HepG2 (cell line): ENCODE data around the gene TTC16.

Experiments
- MEIS1 ChIP-seq: sonication (generic); formaldehyde crosslinking; IDR thresholded peaks from 2 replicates; pipeline ENCODE4 v1.9.0; 2021; ENCODE audit warnings: mild to moderate bottlenecking, missing genetic modification reagents, moderate library complexity, borderline replicate concordance
- SMC3 ChIP-seq: IDR thresholded peaks from 2 replicates; pipeline ENCODE4 v1.6.1; 2011; ENCODE audit warnings: low read length, improper control_type of control experiment
- TF ChIP-seq, protein P1 (sequence below), 2 experiments: sonication (generic) in 1 of 2; formaldehyde crosslinking in 1 of 2; IDR thresholded peaks; 2 replicates each; pipeline versions ENCODE4 v1.5.1 to v1.6.1; 2011 to 2020; ENCODE audit warnings: borderline replicate concordance in 1 of 2, low read depth in 1 of 2, low read length in 1 of 2, mild to moderate bottlenecking in 1 of 2, missing genetic modification reagents in 1 of 2, moderate library complexity in 1 of 2

DNA sequence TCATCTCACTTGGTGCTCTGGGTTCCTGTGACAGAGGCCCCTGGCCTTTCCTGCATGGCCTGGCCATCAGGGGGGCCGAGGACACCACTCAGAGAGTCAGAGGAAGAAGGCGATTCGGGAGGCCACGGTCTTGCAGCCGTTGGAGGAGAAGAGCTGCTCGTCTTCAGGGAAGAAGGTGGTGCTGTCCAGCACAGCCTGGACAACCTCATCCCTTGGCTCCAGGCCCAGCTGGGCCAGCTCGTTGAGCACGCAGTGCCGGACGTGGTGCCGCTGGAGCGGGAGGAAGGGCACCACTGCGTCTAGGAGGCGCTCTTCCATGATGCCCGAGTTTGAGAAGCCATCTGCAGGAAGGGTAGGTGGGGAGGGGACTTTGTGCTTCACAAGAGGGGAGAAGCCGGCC lies 16.1 kb downstream of the TTC16 start:
- no peak for TF ChIP-seq MEIS1
- TF ChIP-seq, protein P1, sequence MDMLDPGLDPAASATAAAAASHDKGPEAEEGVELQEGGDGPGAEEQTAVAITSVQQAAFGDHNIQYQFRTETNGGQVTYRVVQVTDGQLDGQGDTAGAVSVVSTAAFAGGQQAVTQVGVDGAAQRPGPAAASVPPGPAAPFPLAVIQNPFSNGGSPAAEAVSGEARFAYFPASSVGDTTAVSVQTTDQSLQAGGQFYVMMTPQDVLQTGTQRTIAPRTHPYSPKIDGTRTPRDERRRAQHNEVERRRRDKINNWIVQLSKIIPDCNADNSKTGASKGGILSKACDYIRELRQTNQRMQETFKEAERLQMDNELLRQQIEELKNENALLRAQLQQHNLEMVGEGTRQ (IDR thresholded peaks at IDR 0.05; ENCODE audit: low read depth, low read length) = no peak
- TF ChIP-seq, protein P1 (CRISPR knock-in tag; IDR thresholded peaks at IDR 0.05; ENCODE audit: borderline replicate concordance) = no peak
- TF ChIP-seq SMC3 = no peak
